ENCODE data around the gene HNF1B. TPM values are rescaled to one million over a fixed set of nuclear protein-coding genes. Genes with fewer than 3 reads are reported as not detected.
"Not testable (repeated sequence)": the region's sequence is repeated elsewhere in the genome, so short reads cannot be mapped to it uniquely, and the experiment has no call there.

HNF1B gene
- not detected for total RNA-seq

GRCh38 chr17:37744961-37745800 lies at the start of gene HNF1B:
Gene HNF1B (minus strand): TSS chr17:37745059. CDS start chr17:37744884, 175 bp downstream.
- no peak for ATAC-seq
- CTCF ChIA-PET: interaction anchor here (1.2 to 1.6 kb wide), 5 partner anchors 26 to 71 kb away, joined by 4 to 6 read pairs (median 5); no protein-coding TSS in a partner anchor

GRCh38 chr17:37792787-37793186 lies 47.9 kb upstream of the HNF1B start:
- Mint-ChIP-seq H3K4me1 (ENCODE audit: low read depth) (peaks cover 4% of the 10 kb centered on the region), H3K27ac (no peak overlapping the region), H3K4me3 (no peak overlapping the region), H3K9me3 (ENCODE audit: insufficient read depth) (no peaks in the 10 kb centered on the region), H3K27me3 (ENCODE audit: low read depth) (peaks cover 17% of the 10 kb centered on the region), H3K36me3 (ENCODE audit: low read depth) (no peaks in the 10 kb centered on the region)
- ATAC-seq: no peak
- CTCF ChIA-PET: interaction anchor here (0.8 to 4.6 kb wide), 14 partner anchors 12 to 623 kb away, joined by 3 to 61 read pairs (median 7); partner anchors contain the start of gene DDX52
- DNase-seq: no peak
- POLR2A ChIA-PET: interaction anchor here (1.4 kb wide), 1 partner anchor 185 kb away, joined by 3 read pairs; no protein-coding TSS in a partner anchor

More at GRCh38 chr17:37744961-37745800, at the start of gene HNF1B:
- Mint-ChIP-seq H3K4me1 (ENCODE audit: low read depth) (peaks cover 15% of the 10 kb centered on the region), H3K4me3 (no peak within 1 kb of the TSS), H3K27ac (no peak within 1 kb of the TSS), H3K9me3 (ENCODE audit: insufficient read depth) (no peaks in the 10 kb centered on the region), H3K36me3 (ENCODE audit: low read depth) (no peaks in the 10 kb centered on the region), H3K27me3 (ENCODE audit: low read depth) (peaks cover 72% of the 10 kb centered on the region)
- no peak for DNase-seq
- POLR2A ChIA-PET: interaction anchor here (1.8 kb wide), 1 partner anchor 12 kb away, joined by 4 read pairs; no protein-coding TSS in a partner anchor

GRCh38 chr17:37791447-37792399 lies 46.9 kb upstream of the HNF1B start:
- Mint-ChIP-seq H3K36me3 (ENCODE audit: low read depth) (no peaks in the 10 kb centered on the region), H3K27me3 (ENCODE audit: low read depth) (peaks cover 17% of the 10 kb centered on the region), H3K9me3 (ENCODE audit: insufficient read depth) (no peaks in the 10 kb centered on the region), H3K4me1 (ENCODE audit: low read depth) (peaks cover 4% of the 10 kb centered on the region), H3K4me3 (no peak overlapping the region), H3K27ac (no peak overlapping the region)
- CTCF ChIA-PET: interaction anchor here (0.6 to 4.6 kb wide), 49 partner anchors 8 to 418 kb away, joined by 3 to 61 read pairs (median 4); partner anchors contain the start of genes DDX52 and SYNRG
- DNase-seq: peak; percentile 73
- ATAC-seq: peak; percentile 90
- POLR2A ChIA-PET: interaction anchor here (1.4 kb wide), 1 partner anchor 184 kb away, joined by 3 read pairs; no protein-coding TSS in a partner anchor

GRCh38 chr17:37789771-37790541 lies 45.1 kb upstream of the HNF1B start:
- no peak overlapping the region for H3K4me3 Mint-ChIP-seq
- no peak for ATAC-seq
- ChIA-PET CTCF (interaction anchor here (0.7 to 4.6 kb wide), 16 partner anchors 10 to 220 kb away, joined by 3 to 61 read pairs (median 4); partner anchors contain the start of gene DDX52), POLR2A (no interaction called here)
- DNase-seq: no peak
- H3K36me3 Mint-ChIP-seq (ENCODE audit: low read depth): no peaks in the 10 kb centered on the region
- H3K27ac Mint-ChIP-seq: no peak overlapping the region
- no peaks in the 10 kb centered on the region for H3K9me3 Mint-ChIP-seq (ENCODE audit: insufficient read depth)
- H3K27me3 Mint-ChIP-seq (ENCODE audit: low read depth): peaks cover 21% of the 10 kb centered on the region
- peaks cover 4% of the 10 kb centered on the region for H3K4me1 Mint-ChIP-seq (ENCODE audit: low read depth)

GRCh38 chr17:37789021-37789565 lies 44.2 kb upstream of the HNF1B start:
- ChIA-PET CTCF (interaction anchor here (1.2 kb wide), 1 partner anchor 105 kb away, joined by 3 read pairs; no protein-coding TSS in a partner anchor), POLR2A (no interaction called here)
- Mint-ChIP-seq H3K27me3 (ENCODE audit: low read depth) (peaks cover 27% of the 10 kb centered on the region), H3K36me3 (ENCODE audit: low read depth) (no peaks in the 10 kb centered on the region), H3K9me3 (ENCODE audit: insufficient read depth) (no peaks in the 10 kb centered on the region), H3K27ac (no peak overlapping the region), H3K4me1 (ENCODE audit: low read depth) (peaks cover 4% of the 10 kb centered on the region), H3K4me3 (no peak overlapping the region)
- DNase-seq (no peak), ATAC-seq (no peak)

- CTCF ChIA-PET: interaction anchor here (1.2 kb wide), 1 partner anchor 105 kb away, joined by 3 read pairs; no protein-coding TSS in a partner anchor
- no peak overlapping the region for H3K27ac Mint-ChIP-seq
- peaks cover 33% of the 10 kb centered on the region for H3K27me3 Mint-ChIP-seq (ENCODE audit: low read depth)
- POLR2A ChIA-PET: no interaction called here
- H3K9me3 Mint-ChIP-seq (ENCODE audit: insufficient read depth): no peaks in the 10 kb centered on the region
- no peak for DNase-seq
- no peak for ATAC-seq
- no peak overlapping the region for H3K4me3 Mint-ChIP-seq
- H3K36me3 Mint-ChIP-seq (ENCODE audit: low read depth): no peaks in the 10 kb centered on the region
- H3K4me1 Mint-ChIP-seq (ENCODE audit: low read depth): peaks cover 4% of the 10 kb centered on the region
These were observed 43.7 kb upstream of the HNF1B start for GRCh38 chr17:37788526-37788925.

GRCh38 chr17:37787055-37787757 lies 42.3 kb upstream of the HNF1B start:
- H3K9me3 Mint-ChIP-seq (ENCODE audit: insufficient read depth): no peaks in the 10 kb centered on the region
- no peak overlapping the region for H3K27ac Mint-ChIP-seq
- CTCF ChIA-PET: interaction anchor here (1.1 to 1.4 kb wide), 2 partner anchors 17 to 28 kb away, joined by 4 to 5 read pairs; no protein-coding TSS in a partner anchor
- DNase-seq (no peak), ATAC-seq (no peak)
- H3K36me3 Mint-ChIP-seq (ENCODE audit: low read depth): no peaks in the 10 kb centered on the region
- POLR2A ChIA-PET: no interaction called here
- H3K27me3 Mint-ChIP-seq (ENCODE audit: low read depth): peaks cover 45% of the 10 kb centered on the region
- no peak overlapping the region for H3K4me3 Mint-ChIP-seq
- H3K4me1 Mint-ChIP-seq (ENCODE audit: low read depth): peaks cover 4% of the 10 kb centered on the region

GRCh38 chr17:37786481-37786880 lies 41.6 kb upstream of the HNF1B start:
- no peaks in the 10 kb centered on the region for H3K9me3 Mint-ChIP-seq (ENCODE audit: insufficient read depth)
- H3K4me3 Mint-ChIP-seq: no peak overlapping the region
- ATAC-seq (no peak), DNase-seq (no peak)
- peaks cover 4% of the 10 kb centered on the region for H3K4me1 Mint-ChIP-seq (ENCODE audit: low read depth)
- H3K36me3 Mint-ChIP-seq (ENCODE audit: low read depth): no peaks in the 10 kb centered on the region
- POLR2A ChIA-PET: no interaction called here
- H3K27ac Mint-ChIP-seq: no peak overlapping the region
- CTCF ChIA-PET: interaction anchor here (1.1 to 1.4 kb wide), 2 partner anchors 16 to 29 kb away, joined by 4 to 5 read pairs; no protein-coding TSS in a partner anchor
- peaks cover 49% of the 10 kb centered on the region for H3K27me3 Mint-ChIP-seq (ENCODE audit: low read depth)

GRCh38 chr17:37782460-37782859 lies 37.6 kb upstream of the HNF1B start:
- H3K27ac Mint-ChIP-seq; H3K9me3 Mint-ChIP-seq (ENCODE audit: insufficient read depth); H3K4me3 Mint-ChIP-seq; H3K4me1 Mint-ChIP-seq (ENCODE audit: low read depth); DNase-seq; ATAC-seq; POLR2A ChIA-PET; H3K36me3 Mint-ChIP-seq (ENCODE audit: low read depth): not testable (repeated sequence)
- H3K27me3 Mint-ChIP-seq (ENCODE audit: low read depth): peaks cover 39% of the 10 kb centered on the region
- CTCF ChIA-PET: interaction anchor here (1.6 to 1.9 kb wide), 3 partner anchors 9 to 81 kb away, joined by 5 to 10 read pairs (median 9); no protein-coding TSS in a partner anchor

GRCh38 chr17:37781451-37781850 lies 36.6 kb upstream of the HNF1B start:
- Mint-ChIP-seq H3K36me3 (ENCODE audit: low read depth) (no peaks in the 10 kb centered on the region), H3K4me3 (no peak overlapping the region), H3K27me3 (ENCODE audit: low read depth) (peaks cover 35% of the 10 kb centered on the region), H3K4me1 (ENCODE audit: low read depth) (peaks cover 5% of the 10 kb centered on the region), H3K9me3 (ENCODE audit: insufficient read depth) (no peaks in the 10 kb centered on the region), H3K27ac (no peak overlapping the region)
- ChIA-PET POLR2A (no interaction called here), CTCF (interaction anchor here (1.7 kb wide), 1 partner anchor 10 kb away, joined by 5 read pairs; no protein-coding TSS in a partner anchor)
- ATAC-seq (no peak), DNase-seq (no peak)
